Smooth muscle cell (in vitro differentiated cells): Measurements from ENCODE around the gene ATP8B1. TPM values are rescaled to one million over a fixed set of nuclear protein-coding genes. Genes with fewer than 3 reads are reported as not detected.

Experiments used
- DNase-seq: peaks from one replicate; lab custom pipeline; 2025; ENCODE audit not compliant: unreplicated experiment; lab: John Stamatoyannopoulos, UW
- H2AFZ ChIP-seq: fragments of 200-600 bp; sonication (generic); 2 replicates; pipeline ENCODE4 v1.6.0; 2016; ENCODE audit warnings: antibody characterized with exemption, low read depth, mild to moderate bottlenecking
- H3F3A ChIP-seq: fragments of 200-600 bp; sonication (generic); 2 replicates; pipeline ENCODE4 v1.6.0; 2017; ENCODE audit warnings: antibody characterized with exemption, low read depth
- H3K27ac ChIP-seq: fragments of 200-600 bp; sonication (generic); 2 replicates; pipeline ENCODE4 v1.5.1; 2016; ENCODE audit warnings: low read depth, mild to moderate bottlenecking
- H3K27me3 ChIP-seq: fragments of 200-600 bp; sonication (generic); 2 replicates; pipeline ENCODE4 v1.6.1; 2016; ENCODE audit warnings: low read depth, mild to moderate bottlenecking
- H3K36me3 ChIP-seq: fragments of 200-600 bp; sonication (generic); 2 replicates; pipeline ENCODE4 v1.5.1; 2016; ENCODE audit warnings: low read depth
- H3K4me1 ChIP-seq: fragments of 200-600 bp; sonication (generic); 2 replicates; pipeline ENCODE4 v1.5.1; 2016; ENCODE audit warnings: low read depth
- H3K4me2 ChIP-seq: fragments of 200-600 bp; sonication (generic); 2 replicates; pipeline ENCODE4 v1.6.0; 2016; ENCODE audit warnings: mild to moderate bottlenecking
- H3K4me3 ChIP-seq: fragments of 200-600 bp; sonication (generic); 2 replicates; pipeline ENCODE4 v1.5.1; 2016; ENCODE audit warnings: mild to moderate bottlenecking
- H3K79me2 ChIP-seq: fragments of 200-600 bp; sonication (generic); 2 replicates; pipeline ENCODE4 v1.6.0; 2016; ENCODE audit warnings: low read depth, mild to moderate bottlenecking
- H3K9ac ChIP-seq: fragments of 200-600 bp; sonication (generic); 2 replicates; pipeline ENCODE4 v1.6.0; 2016; ENCODE audit warnings: low read depth
- H3K9me3 ChIP-seq: fragments of 200-600 bp; sonication (generic); replicated peaks from 2 replicates; pipeline ENCODE4 v1.5.1; 2016; ENCODE audit warnings: low read depth
- H4K20me1 ChIP-seq: fragments of 200-600 bp; sonication (generic); 2 replicates; pipeline ENCODE4 v1.6.0; 2016; ENCODE audit warnings: low read depth
- CTCF ChIP-seq: fragments of 200-600 bp; sonication (generic); IDR thresholded peaks from 2 replicates; pipeline ENCODE4 v1.5.1; 2017; ENCODE audit warnings: borderline replicate concordance, mild to moderate bottlenecking, antibody characterized with exemption; ENCODE audit not compliant: insufficient read depth, poor library complexity, severe bottlenecking
- WGBS: methylation state at CpG from one replicate; pipeline ENCODE4 v1.1.7; 2016; ENCODE audit warnings: low lambda C conversion rate; 5-methylcytosine and 5-hydroxymethylcytosine counted together
- polyA plus RNA-seq: library from polyadenylated mRNA; unstranded; fragments of >200 nt; fragmentation: Nextera tagmentation; extraction: Ambion mirVana; gene quantifications from 2 replicates; pipeline ENCODE4 v1.2.1, GENCODE V29; 2016
- total RNA-seq: library from RNA; depleted of rRNA; stranded (reverse); fragments of >200 nt; gene quantifications from 2 replicates; pipeline ENCODE4 v1.2.3, GENCODE V29; 2014

Gene ATP8B1
- total and polyA plus RNA-seq, 2 experiments from 2014 or later = 1.1 to 6.1 TPM

GRCh38 chr18:57841568-57841967 is 38.5 kb upstream of the ATP8B1 start:
- Histone ChIP-seq H3K36me3 (no peaks in the 10 kb centered on the region), H3K4me3 (no peak overlapping the region), H3K4me1 (peaks cover 5% of the 10 kb centered on the region), H3K4me2 (no peak overlapping the region), H3K27ac (no peak overlapping the region), H4K20me1 (no peaks in the 10 kb centered on the region), H3K27me3 (no peaks in the 10 kb centered on the region), H3K9ac (no peak overlapping the region), H3K9me3 (no peaks in the 10 kb centered on the region), H2AFZ (no peak overlapping the region), H3K79me2 (no peaks in the 10 kb centered on the region), H3F3A (no peaks in the 10 kb centered on the region)
- WGBS = 82% methylated on average over 2 of the region's 2 CpGs
- DNase-seq = no peak
- TF ChIP-seq CTCF = no peak

- no peak for TF ChIP-seq CTCF
- Histone ChIP-seq H3K4me2 (peak overlapping the region; percentile 24), H3K9me3 (no peaks in the 10 kb centered on the region), H4K20me1 (no peaks in the 10 kb centered on the region), H3K4me1 (no peaks in the 10 kb centered on the region), H3K4me3 (no peak overlapping the region), H3K27me3 (no peaks in the 10 kb centered on the region), H3K79me2 (no peaks in the 10 kb centered on the region), H3K9ac (no peak overlapping the region), H3F3A (no peaks in the 10 kb centered on the region), H3K27ac (peak overlapping the region; percentile 41), H3K36me3 (no peaks in the 10 kb centered on the region), H2AFZ (no peak overlapping the region)
- no peak for DNase-seq
- WGBS = 68% methylated on average over 6 of the region's 6 CpGs
Measured at GRCh38 chr18:57839942-57840381, 36.8 kb upstream of the ATP8B1 start.

GRCh38 chr18:57837917-57838548 is 34.9 kb upstream of the ATP8B1 start:
- H3K79me2 ChIP-seq = no peaks in the 10 kb centered on the region
- no peaks in the 10 kb centered on the region for H3K27me3 ChIP-seq
- H3K27ac ChIP-seq = no peak overlapping the region
- no peak overlapping the region for H3K4me3 ChIP-seq
- H4K20me1 ChIP-seq = no peaks in the 10 kb centered on the region
- DNase-seq = no peak
- H3K9me3 ChIP-seq = no peaks in the 10 kb centered on the region
- 79% methylated on average over 12 of the region's 12 CpGs for WGBS
- H3K4me2 ChIP-seq = no peak overlapping the region
- H3F3A ChIP-seq = no peaks in the 10 kb centered on the region
- H3K4me1 ChIP-seq = no peaks in the 10 kb centered on the region
- H2AFZ ChIP-seq = no peak overlapping the region
- H3K9ac ChIP-seq = no peak overlapping the region
- TF ChIP-seq CTCF = no peak
- no peaks in the 10 kb centered on the region for H3K36me3 ChIP-seq

GRCh38 chr18:57836557-57836956 is 33.4 kb upstream of the ATP8B1 start:
- no peak overlapping the region for H2AFZ ChIP-seq
- H3K9ac ChIP-seq = no peak overlapping the region
- no peak for DNase-seq
- no peak for TF ChIP-seq CTCF
- H4K20me1 ChIP-seq = no peaks in the 10 kb centered on the region
- H3K9me3 ChIP-seq = no peaks in the 10 kb centered on the region
- no peaks in the 10 kb centered on the region for H3K4me1 ChIP-seq
- no peaks in the 10 kb centered on the region for H3K79me2 ChIP-seq
- H3K27ac ChIP-seq = no peak overlapping the region
- no peaks in the 10 kb centered on the region for H3K27me3 ChIP-seq
- H3K4me2 ChIP-seq = no peak overlapping the region
- no peaks in the 10 kb centered on the region for H3F3A ChIP-seq
- no peaks in the 10 kb centered on the region for H3K36me3 ChIP-seq
- WGBS = 95% methylated on average over 3 of the region's 3 CpGs
- H3K4me3 ChIP-seq = no peak overlapping the region
